Mesothelial cell of epicardium (in vitro differentiated cells): ENCODE results near the gene WARS2. TPM values are rescaled to one million over a fixed set of nuclear protein-coding genes. Genes with fewer than 3 reads are reported as not detected.

ENCODE experiments used
- DNase-seq, 2 experiments: peaks; one replicate each; pipeline ENCODE4 v3.0.0; 2021; ENCODE audit warnings: low spot score in 2 of 2; ENCODE audit not compliant: unreplicated experiment in 2 of 2
- H3K27ac Mint-ChIP-seq: 2 replicates; pipeline ENCODE4 v1.8.0; 2021; ENCODE audit warnings: mixed read lengths
- H3K27me3 Mint-ChIP-seq: 2 replicates; pipeline ENCODE4 v1.8.0; 2021; ENCODE audit warnings: low read depth, mixed read lengths
- H3K36me3 Mint-ChIP-seq: 2 replicates; pipeline ENCODE4 v1.8.0; 2021; ENCODE audit warnings: mixed read lengths
- H3K4me1 Mint-ChIP-seq: 2 replicates; pipeline ENCODE4 v1.8.0; 2021; ENCODE audit warnings: mixed read lengths
- H3K4me3 Mint-ChIP-seq: 2 replicates; pipeline ENCODE4 v1.8.0; 2021; ENCODE audit warnings: mild to moderate bottlenecking, moderate library complexity, mixed read lengths
- H3K9me3 Mint-ChIP-seq: 2 replicates; pipeline ENCODE4 v1.8.0; 2021; ENCODE audit warnings: mixed read lengths
- total RNA-seq: library from RNA; stranded (reverse); gene quantifications from 3 replicates; pipeline ENCODE4 v1.2.1, GENCODE V29; 2021
- TF ChIP-seq, protein P1 (sequence below): fragments of 200-600 bp; sonication (generic); IDR thresholded peaks from one replicate; pipeline ENCODE4 v1.5.0; 2021; ENCODE audit warnings: antibody characterized with exemption; ENCODE audit not compliant: unreplicated experiment

Gene WARS2
- total RNA-seq, 1 donor from 2014 or later = 18.7 TPM

GRCh38 chr1:119032986-119033385 lies 107.5 kb downstream of the WARS2 start:
- Mint-ChIP-seq H3K9me3 (no peaks in the 10 kb centered on the region), H3K4me3 (no peak overlapping the region), H3K36me3 (peaks cover 5% of the 10 kb centered on the region), H3K4me1 (no peaks in the 10 kb centered on the region), H3K27ac (no peak overlapping the region), H3K27me3 (no peaks in the 10 kb centered on the region)
- DNase-seq = no peak
- TF ChIP-seq, protein P1, sequence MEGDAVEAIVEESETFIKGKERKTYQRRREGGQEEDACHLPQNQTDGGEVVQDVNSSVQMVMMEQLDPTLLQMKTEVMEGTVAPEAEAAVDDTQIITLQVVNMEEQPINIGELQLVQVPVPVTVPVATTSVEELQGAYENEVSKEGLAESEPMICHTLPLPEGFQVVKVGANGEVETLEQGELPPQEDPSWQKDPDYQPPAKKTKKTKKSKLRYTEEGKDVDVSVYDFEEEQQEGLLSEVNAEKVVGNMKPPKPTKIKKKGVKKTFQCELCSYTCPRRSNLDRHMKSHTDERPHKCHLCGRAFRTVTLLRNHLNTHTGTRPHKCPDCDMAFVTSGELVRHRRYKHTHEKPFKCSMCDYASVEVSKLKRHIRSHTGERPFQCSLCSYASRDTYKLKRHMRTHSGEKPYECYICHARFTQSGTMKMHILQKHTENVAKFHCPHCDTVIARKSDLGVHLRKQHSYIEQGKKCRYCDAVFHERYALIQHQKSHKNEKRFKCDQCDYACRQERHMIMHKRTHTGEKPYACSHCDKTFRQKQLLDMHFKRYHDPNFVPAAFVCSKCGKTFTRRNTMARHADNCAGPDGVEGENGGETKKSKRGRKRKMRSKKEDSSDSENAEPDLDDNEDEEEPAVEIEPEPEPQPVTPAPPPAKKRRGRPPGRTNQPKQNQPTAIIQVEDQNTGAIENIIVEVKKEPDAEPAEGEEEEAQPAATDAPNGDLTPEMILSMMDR = no peak

GRCh38 chr1:119027759-119028158 lies 112.7 kb downstream of the WARS2 start:
- TF ChIP-seq, protein P1 = no peak
- Mint-ChIP-seq H3K36me3 (peaks cover 7% of the 10 kb centered on the region), H3K4me3 (no peak overlapping the region), H3K27ac (no peak overlapping the region), H3K27me3 (no peaks in the 10 kb centered on the region), H3K4me1 (no peaks in the 10 kb centered on the region), H3K9me3 (peaks cover 4% of the 10 kb centered on the region)
- no peak for DNase-seq

GRCh38 chr1:119026956-119027355 lies 113.5 kb downstream of the WARS2 start:
- no peaks in the 10 kb centered on the region for H3K4me1 Mint-ChIP-seq
- no peak overlapping the region for H3K27ac Mint-ChIP-seq
- TF ChIP-seq, protein P1 = no peak
- no peak for DNase-seq
- peaks cover 1% of the 10 kb centered on the region for H3K27me3 Mint-ChIP-seq
- H3K36me3 Mint-ChIP-seq = peaks cover 9% of the 10 kb centered on the region
- H3K4me3 Mint-ChIP-seq = no peak overlapping the region
- peaks cover 5% of the 10 kb centered on the region for H3K9me3 Mint-ChIP-seq

DNA sequence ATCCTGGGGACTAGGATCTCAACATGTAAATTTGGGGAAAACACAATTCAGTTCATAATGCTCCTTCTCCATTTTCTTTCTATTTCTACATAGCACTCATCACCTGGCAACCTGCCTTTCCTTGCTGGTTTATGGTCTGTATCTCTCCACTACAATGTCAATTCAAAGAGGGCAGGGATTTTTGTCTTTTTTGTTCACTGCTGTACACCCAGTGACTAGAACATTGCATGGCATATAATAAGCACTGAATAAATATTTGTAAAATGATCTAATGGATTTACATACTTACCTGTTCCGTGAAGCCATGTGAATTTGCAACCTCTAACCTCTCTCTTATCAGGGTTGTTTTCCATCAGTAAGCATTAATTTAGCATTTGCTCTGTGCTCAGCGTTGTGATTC lies 124.9 kb downstream of the WARS2 start:
- Mint-ChIP-seq H3K4me1 (no peaks in the 10 kb centered on the region), H3K4me3 (no peak overlapping the region)

GRCh38 chr1:119012383-119012782 lies 128.1 kb downstream of the WARS2 start:
- Mint-ChIP-seq H3K36me3 (no peaks in the 10 kb centered on the region), H3K9me3 (no peaks in the 10 kb centered on the region), H3K4me1 (peaks cover 11% of the 10 kb centered on the region), H3K27ac (no peak overlapping the region), H3K4me3 (no peak overlapping the region), H3K27me3 (peaks cover 68% of the 10 kb centered on the region)
- no peak for DNase-seq
- TF ChIP-seq, protein P1 = no peak

More for the DNA sequence above, 124.9 kb downstream of the WARS2 start:
- Mint-ChIP-seq H3K27me3 (peaks cover 37% of the 10 kb centered on the region), H3K36me3 (peaks cover 12% of the 10 kb centered on the region), H3K9me3 (peaks cover 9% of the 10 kb centered on the region), H3K27ac (no peak overlapping the region)
- no peak for DNase-seq
- TF ChIP-seq, protein P1 = no peak

- peaks cover 11% of the 10 kb centered on the region for H3K4me1 Mint-ChIP-seq
- H3K27me3 Mint-ChIP-seq = peaks cover 74% of the 10 kb centered on the region
- TF ChIP-seq, protein P1 = no peak
- H3K9me3 Mint-ChIP-seq = no peaks in the 10 kb centered on the region
- no peaks in the 10 kb centered on the region for H3K36me3 Mint-ChIP-seq
- no peak overlapping the region for H3K27ac Mint-ChIP-seq
- no peak for DNase-seq
- H3K4me3 Mint-ChIP-seq = no peak overlapping the region
Measured at GRCh38 chr1:119011706-119012105, 128.7 kb downstream of the WARS2 start.
